GM18909 (cell line): ENCODE results near the gene KRT83.

ENCODE experiments used
- ATAC-seq: cut with Tn5 transposase; IDR thresholded peaks from one replicate; pipeline ENCODE4 v1.9.1; 2021; ENCODE audit warnings: mild to moderate bottlenecking; ENCODE audit not compliant: unreplicated experiment, poor library complexity

The KRT83 gene

GRCh38 chr12:52268212-52268611 lies 53.0 kb downstream of the KRT83 start:
- ATAC-seq: no peak

- no peak for ATAC-seq
These were observed 53.5 kb downstream of the KRT83 start for GRCh38 chr12:52267699-52268098.

GRCh38 chr12:52267266-52267665 lies 53.9 kb downstream of the KRT83 start:
- no peak for ATAC-seq

- no peak for ATAC-seq
These were observed 54.7 kb downstream of the KRT83 start for GRCh38 chr12:52266514-52266913.

- ATAC-seq: no peak
These were observed 56.8 kb downstream of the KRT83 start for GRCh38 chr12:52264435-52264825.
